SKM-1 (cell line): Measurements from ENCODE around the gene LRRK2.
"Not testable (repeated sequence)": the region's sequence is repeated elsewhere in the genome, so short reads cannot be mapped to it uniquely, and the experiment has no call there.

Experiments used
- DNase-seq: peaks from one replicate; lab custom pipeline; 2025; ENCODE audit not compliant: unreplicated experiment; lab: John Stamatoyannopoulos, UW

LRRK2 gene

DNA sequence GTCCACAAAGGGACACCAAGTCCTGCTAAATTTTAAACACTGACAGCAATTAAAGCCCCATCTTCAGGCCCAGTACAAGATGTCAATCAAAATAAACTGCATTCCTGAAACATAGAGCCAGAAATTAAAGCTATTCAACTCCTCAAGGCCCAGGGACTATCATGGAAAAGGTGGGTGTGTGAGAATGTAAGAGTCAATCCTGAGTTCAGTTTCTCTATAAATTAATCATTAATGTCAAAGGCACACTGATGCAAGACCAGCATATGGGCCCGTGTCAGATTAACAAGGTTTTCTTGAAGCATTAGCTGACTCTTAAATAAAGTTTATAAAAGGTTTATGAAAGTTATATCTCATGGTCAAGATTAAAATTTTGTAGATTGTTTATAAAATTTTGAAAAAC is 13.6 kb upstream of the LRRK2 start:
- DNase-seq: not testable (repeated sequence)

DNA sequence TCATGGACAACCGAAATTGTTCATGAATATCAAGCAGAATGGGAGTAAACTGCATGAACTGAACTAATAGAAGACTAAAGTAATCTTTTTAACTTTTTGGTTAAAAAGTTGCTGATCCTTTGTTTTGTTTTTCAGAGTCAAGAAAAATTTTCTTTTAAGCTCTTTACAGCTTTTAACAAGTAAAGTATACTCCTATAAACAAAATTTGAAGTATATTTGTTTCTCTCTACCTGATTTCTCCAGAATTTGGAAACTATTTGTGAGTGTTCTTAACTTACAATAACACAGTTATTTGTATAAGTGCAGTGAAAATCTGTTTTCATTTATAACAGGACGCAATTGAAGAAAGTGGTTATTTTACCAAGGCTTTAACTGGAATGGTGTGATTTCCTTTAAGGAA is 12.2 kb upstream of the LRRK2 start:
- no peak for DNase-seq

- no peak for DNase-seq
Observed at GRCh38 chr12:40215982-40216381, 8.8 kb upstream of the LRRK2 start.

DNA sequence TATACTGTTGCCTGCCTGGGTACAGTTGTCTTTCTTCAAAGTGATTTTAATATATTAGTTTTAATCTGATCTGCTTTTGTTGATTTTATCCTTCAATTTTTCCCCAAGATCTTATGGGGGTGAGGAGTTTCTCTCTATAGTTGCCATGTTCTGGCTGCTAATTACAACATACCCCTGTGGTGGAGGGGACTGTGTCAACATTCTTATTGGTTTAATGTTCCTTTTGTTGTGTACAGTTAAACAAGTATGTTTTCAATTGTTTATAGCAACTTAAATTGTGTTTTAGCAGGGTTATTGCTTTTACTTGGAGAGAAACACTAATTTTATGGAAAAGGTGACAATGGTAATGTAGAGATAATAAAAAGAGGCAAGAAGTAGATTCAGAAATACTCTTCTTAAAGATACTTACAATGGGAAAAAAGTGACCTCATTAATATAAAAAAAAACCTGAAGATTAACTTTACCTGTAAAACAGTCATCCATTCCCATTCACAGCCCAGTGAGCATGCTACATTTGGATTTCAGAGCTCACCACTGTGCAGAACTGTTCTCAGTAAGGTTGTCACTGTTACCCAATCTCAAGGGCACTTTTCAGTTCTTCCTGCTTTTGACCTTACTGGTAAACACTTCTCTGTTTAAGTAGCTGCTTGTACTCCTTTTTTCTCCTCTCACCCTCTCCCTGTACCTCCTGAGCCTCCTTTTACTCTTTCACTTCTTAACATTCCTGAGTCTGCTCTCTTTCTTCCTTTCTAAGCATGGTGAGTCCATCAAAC is 8.1 kb upstream of the LRRK2 start:
- peak; percentile 27 for DNase-seq

DNA sequence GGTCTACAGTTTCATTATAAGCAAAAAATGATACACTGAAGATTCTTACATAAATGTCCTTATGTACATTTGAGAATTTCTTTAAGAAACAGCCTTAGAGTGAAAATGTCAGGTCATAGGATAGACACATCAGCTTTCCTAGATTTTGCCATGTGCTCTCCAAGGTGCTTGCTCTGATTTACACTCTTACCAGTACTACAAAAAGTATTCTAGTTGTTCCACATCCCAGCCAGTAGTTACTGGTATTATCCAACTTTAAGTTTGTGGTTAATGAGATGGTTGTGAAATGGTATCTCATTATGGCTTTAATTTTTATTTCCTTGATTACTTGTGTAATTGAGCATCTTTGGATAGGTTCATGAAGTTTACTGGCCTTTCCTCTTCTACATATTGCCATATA is 5.0 kb upstream of the LRRK2 start:
- no peak for DNase-seq

DNA sequence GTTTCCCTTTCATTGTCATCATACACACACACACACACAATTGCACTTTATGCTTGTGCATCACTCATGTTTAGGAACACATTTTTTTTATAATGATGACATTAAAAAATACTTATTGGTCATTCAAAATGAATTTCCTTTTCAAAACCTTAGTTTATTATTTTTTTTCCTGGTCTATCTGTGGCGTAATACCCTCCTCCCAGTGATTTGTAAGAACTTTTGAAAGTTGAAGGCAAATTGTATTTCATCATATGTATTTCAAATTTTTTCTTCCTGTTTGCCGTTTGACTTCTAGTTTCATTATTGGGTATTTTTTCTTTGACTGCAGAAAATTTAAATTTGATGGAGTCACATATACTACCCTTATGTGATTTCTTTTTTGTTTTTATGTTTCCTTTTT is 2.5 kb upstream of the LRRK2 start:
- no peak for DNase-seq

DNA sequence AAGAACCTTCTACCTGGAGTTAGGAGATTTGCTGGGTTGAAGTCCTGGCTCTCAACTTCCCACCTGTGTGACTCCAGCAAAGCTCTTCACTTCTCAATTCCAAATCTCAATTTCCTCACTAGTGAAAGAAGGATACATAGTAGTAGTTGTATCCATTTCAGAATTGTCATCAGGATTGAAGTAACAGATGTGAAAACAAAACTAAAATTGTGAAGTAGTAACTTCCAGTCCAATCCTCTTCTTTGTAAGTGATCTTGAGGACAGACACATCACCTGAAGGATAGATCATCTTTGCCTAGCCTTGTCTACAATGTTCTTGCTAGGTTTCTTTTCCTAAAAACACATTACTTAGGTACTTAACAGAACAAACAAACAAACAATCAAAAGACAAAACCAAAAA is 1.2 kb upstream of the LRRK2 start:
- DNase-seq: no peak

DNA sequence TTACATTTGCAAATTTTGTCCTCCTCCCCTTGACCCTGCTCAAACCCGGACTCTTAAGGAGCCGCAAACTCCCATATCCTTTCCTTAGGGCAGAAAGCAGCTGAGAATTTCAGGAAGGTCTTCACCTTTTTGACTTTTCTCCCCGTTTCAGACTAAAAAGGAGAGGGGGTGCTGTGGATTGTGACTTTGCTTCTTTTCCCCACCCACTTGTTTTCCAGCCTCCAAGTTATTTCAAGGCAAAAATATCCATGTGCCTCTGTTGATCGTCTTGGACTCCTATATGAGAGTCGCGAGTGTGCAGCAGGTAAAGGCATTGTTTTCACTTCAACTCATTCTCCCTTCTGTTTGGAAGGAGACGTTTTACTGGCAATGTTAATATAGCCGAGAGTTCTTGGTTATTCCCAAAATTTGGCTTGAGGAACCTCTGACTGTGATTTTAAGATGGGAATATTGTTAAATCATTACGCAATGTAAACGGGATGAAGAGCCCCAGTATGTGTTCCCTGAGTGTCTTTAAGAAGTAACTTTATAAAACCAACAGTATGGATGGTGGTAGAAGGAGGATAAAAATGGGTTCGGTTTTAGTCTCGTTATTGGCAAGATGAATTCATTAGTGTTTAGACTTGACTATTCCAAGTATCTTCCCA is 663 bp downstream of the LRRK2 start:
- no peak for DNase-seq

- DNase-seq: no peak
Observed at GRCh38 chr12:40225984-40226602, 1.3 kb downstream of the LRRK2 start.

- no peak for DNase-seq
Observed at GRCh38 chr12:40226705-40227104, 1.9 kb downstream of the LRRK2 start.

- DNase-seq: no peak
Observed at GRCh38 chr12:40227447-40227846, 2.6 kb downstream of the LRRK2 start.

- no peak for DNase-seq
Observed at GRCh38 chr12:40228727-40229126, 3.9 kb downstream of the LRRK2 start.

GRCh38 chr12:40229690-40230651 is 5.2 kb downstream of the LRRK2 start:
- DNase-seq: no peak

- DNase-seq: no peak
Observed at GRCh38 chr12:40232602-40233001, 7.8 kb downstream of the LRRK2 start.

- no peak for DNase-seq
Observed at GRCh38 chr12:40233741-40234367, 9.1 kb downstream of the LRRK2 start.

- DNase-seq: no peak
Observed at GRCh38 chr12:40236357-40236850, 11.6 kb downstream of the LRRK2 start.

GRCh38 chr12:40238266-40238902 is 13.6 kb downstream of the LRRK2 start:
- DNase-seq: no peak

DNA sequence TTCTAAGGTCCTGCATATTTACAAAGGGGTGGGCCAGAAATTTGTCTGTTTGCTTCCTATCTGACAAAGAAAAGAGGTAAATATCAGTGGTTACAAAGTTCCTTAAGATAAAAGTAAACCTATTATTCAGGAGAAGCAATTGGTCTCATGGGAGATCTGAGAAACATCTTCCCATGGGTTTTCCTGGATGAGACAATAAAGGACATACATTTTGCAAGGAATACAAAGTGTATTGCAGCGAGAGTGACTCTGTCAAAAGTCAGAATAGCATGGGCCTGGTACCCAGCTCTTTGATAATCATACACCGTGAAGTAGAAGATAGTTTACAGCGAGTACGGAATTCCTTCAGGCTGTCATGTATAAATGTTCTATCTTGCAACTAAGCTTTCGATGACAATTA is 14.2 kb downstream of the LRRK2 start:
- no peak for DNase-seq

DNA sequence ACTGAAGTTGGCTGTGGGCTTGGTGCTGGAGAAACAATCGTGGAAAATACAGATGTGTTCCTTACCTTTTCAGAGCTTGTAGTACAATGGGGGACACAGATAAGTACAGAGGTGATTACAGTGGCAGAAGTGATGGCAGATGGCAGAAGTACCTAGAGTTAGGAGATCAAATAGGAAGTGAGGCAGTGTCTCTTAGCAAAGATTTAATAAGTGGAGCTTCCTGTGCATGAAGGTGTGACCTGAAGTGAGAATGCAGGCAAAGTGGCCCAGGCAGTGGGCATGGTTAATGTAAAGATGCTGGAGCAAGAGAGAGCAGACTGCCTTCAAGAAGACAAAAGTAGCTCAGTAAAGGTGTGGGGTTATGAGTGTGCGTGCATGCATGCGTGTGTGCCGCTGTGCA is 16.0 kb downstream of the LRRK2 start:
- no peak for DNase-seq

- no peak for DNase-seq
Observed at GRCh38 chr12:40241741-40242140, 16.9 kb downstream of the LRRK2 start.
